ENCODE results near the gene CXorf49B. TPM values are rescaled to one million over a fixed set of nuclear protein-coding genes. Genes with fewer than 3 reads are reported as not detected.
A peak's percentile ranks its signal among the peaks of the same experiment; 100 is the strongest.

Gene CXorf49B
- total RNA-seq, 6 experiments from 2014 or later = not detected

GRCh38 chrX:71814123-71814912 lies 51.2 kb downstream of the CXorf49B start:
- no peaks in the 10 kb centered on the region for H3K4me1 ChIP-seq
- H3K27ac ChIP-seq = no peak overlapping the region
- H3K36me3 ChIP-seq = no peaks in the 10 kb centered on the region
- peak in 1 of 3 donors; percentile 33 for DNase-seq
- TF ChIP-seq CTCF (IDR thresholded peaks at IDR 0.05) (no peak), POLR2A (IDR thresholded peaks at IDR 0.05) (no peak)
- H3K9me3 ChIP-seq = no peaks in the 10 kb centered on the region
- intact Hi-C loops (cut with DNase I) = no loop called here
- no peaks in the 10 kb centered on the region for H3K27me3 ChIP-seq
- ATAC-seq = peak in 1 of 4 donors; percentile 26
- 67% methylated on average over 3 of the region's 25 CpGs for WGBS (ENCODE audit: insufficient coverage, low coverage, low lambda C conversion rate, missing lambda C conversion rate)
- no peak overlapping the region for H3K4me3 ChIP-seq

GRCh38 chrX:71815121-71815905 lies 52.2 kb downstream of the CXorf49B start:
- WGBS (ENCODE audit: insufficient coverage, low coverage, low lambda C conversion rate, missing lambda C conversion rate) = 73% methylated on average over 6 of the region's 14 CpGs
- peak in 1 of 3 donors; percentile 35 for DNase-seq
- Histone ChIP-seq H3K4me3 (no peak overlapping the region), H3K9me3 (no peaks in the 10 kb centered on the region), H3K27me3 (no peaks in the 10 kb centered on the region), H3K4me1 (no peaks in the 10 kb centered on the region), H3K27ac (no peak overlapping the region), H3K36me3 (no peaks in the 10 kb centered on the region)
- intact Hi-C loops (cut with DNase I) = no loop called here
- no peak for ATAC-seq
- TF ChIP-seq POLR2A (IDR thresholded peaks at IDR 0.05) = no peak

- 17% methylated on average over 1 of the region's 2 CpGs for WGBS (ENCODE audit: insufficient coverage, low coverage, low lambda C conversion rate, missing lambda C conversion rate)
- intact Hi-C loops (cut with DNase I) = no loop called here
- H3K4me1 ChIP-seq = no peaks in the 10 kb centered on the region
- no peak for TF ChIP-seq CTCF (IDR thresholded peaks at IDR 0.05)
- TF ChIP-seq POLR2A (IDR thresholded peaks at IDR 0.05) = no peak
- peak in 1 of 3 donors; percentile 23 for DNase-seq
- no peak overlapping the region for H3K4me3 ChIP-seq
- H3K27me3 ChIP-seq = no peaks in the 10 kb centered on the region
- H3K36me3 ChIP-seq = no peaks in the 10 kb centered on the region
- H3K27ac ChIP-seq = no peak overlapping the region
- no peak for ATAC-seq
- H3K9me3 ChIP-seq = no peaks in the 10 kb centered on the region
Observed at GRCh38 chrX:71815906-71816156, 52.7 kb downstream of the CXorf49B start.

Small RNA genes lying within 50 kb of the gene (small RNA-seq; reads per million reads assigned to genes)
- gene BX276092.1 (0 reads per million in 2 experiments), gene BX276092.6 (0 reads per million in 2 experiments), gene BX276092.8 (0 reads per million in 2 experiments)

Other genes with a start within 250 kb of the CXorf49B start
- gene OGT, start 230.2 kb upstream of the CXorf49B start, total RNA-seq = 10 to 100 TPM; 35.5 to 67.0 (median 44.5) TPM
- 1 to 10 TPM in 3 of 6 experiments, under 1 TPM in 3; 0.37 to 1.7 (median 0.95) TPM for gene GCNA, start 184.9 kb upstream of the CXorf49B start, total RNA-seq
- under 1 TPM in 1 of 6 experiments, not detected in 5; 0.13 TPM for gene CXCR3, start 144.8 kb upstream of the CXorf49B start, total RNA-seq
- not detected for gene CXorf49, start 45.1 kb upstream of the CXorf49B start, total RNA-seq
- gene NHSL2, start 147.5 kb downstream of the CXorf49B start, total RNA-seq = 1 to 10 TPM in 4 of 6 experiments, under 1 TPM in 2; 0.81 to 2.1 (median 1.3) TPM

All from right lobe of liver (tissue), 6 donors.